Stimulated activated CD8-positive, alpha-beta memory T cell treated with anti-CD3 and anti-CD28 coated beads, Interleukin-2, amount 100 ng/mL, for 1 hour (primary cell): Measurements from ENCODE around the gene AGXT2.

Experiments used
- DNase-seq, 2 donors: peaks; one replicate each; pipeline ENCODE4 v3.0.0-alpha.2; 2020; ENCODE audit warnings: low read depth in 2 of 2

AGXT2 gene

GRCh38 chr5:35047785-35048404, at the start of gene AGXT2:
AGXT2 (minus strand) TSS chr5:35047949; CDS start chr5:35047892, 57 bp downstream.
- no peak for DNase-seq

- DNase-seq = no peak
These were observed 49.2 kb upstream of the AGXT2 start for GRCh38 chr5:35096932-35097331.

GRCh38 chr5:35096216-35096615, 48.5 kb upstream of the AGXT2 start:
- DNase-seq = no peak

- DNase-seq = no peak
These were observed 47.6 kb upstream of the AGXT2 start for GRCh38 chr5:35095366-35095765.

GRCh38 chr5:35094948-35095347, 47.2 kb upstream of the AGXT2 start:
- no peak for DNase-seq

- no peak for DNase-seq
These were observed 45.0 kb upstream of the AGXT2 start for GRCh38 chr5:35092703-35093102.

GRCh38 chr5:35091704-35092103, 44.0 kb upstream of the AGXT2 start:
- DNase-seq = no peak

GRCh38 chr5:35089334-35090314, 41.9 kb upstream of the AGXT2 start:
- DNase-seq = peak; percentile 6 to 14

- no peak for DNase-seq
These were observed 40.2 kb upstream of the AGXT2 start for GRCh38 chr5:35087991-35088390.

- no peak for DNase-seq
These were observed 35.4 kb upstream of the AGXT2 start for GRCh38 chr5:35083150-35083549.

- no peak for DNase-seq
These were observed 34.8 kb upstream of the AGXT2 start for GRCh38 chr5:35082530-35082929.

GRCh38 chr5:35081134-35081533, 33.4 kb upstream of the AGXT2 start:
- no peak for DNase-seq

GRCh38 chr5:35073160-35073559, 25.4 kb upstream of the AGXT2 start:
- DNase-seq = no peak

- no peak for DNase-seq
These were observed 21.4 kb upstream of the AGXT2 start for GRCh38 chr5:35069188-35069587.

GRCh38 chr5:35067985-35068384, 20.2 kb upstream of the AGXT2 start:
- DNase-seq = no peak

- DNase-seq = no peak
These were observed 18.6 kb upstream of the AGXT2 start for GRCh38 chr5:35066260-35066795.

GRCh38 chr5:35063414-35063813, 15.7 kb upstream of the AGXT2 start:
- no peak for DNase-seq

- no peak for DNase-seq
These were observed 13.5 kb upstream of the AGXT2 start for GRCh38 chr5:35061211-35061770.

- DNase-seq = no peak
These were observed 12.5 kb upstream of the AGXT2 start for GRCh38 chr5:35060236-35060635.

GRCh38 chr5:35059251-35059650, 11.5 kb upstream of the AGXT2 start:
- no peak for DNase-seq

- no peak for DNase-seq
These were observed 10.6 kb upstream of the AGXT2 start for GRCh38 chr5:35058374-35058788.

GRCh38 chr5:35056686-35057085, 8.9 kb upstream of the AGXT2 start:
- DNase-seq = no peak
